Stimulated activated CD8-positive, alpha-beta memory T cell treated with anti-CD3 and anti-CD28 coated beads, Interleukin-12 subunit alpha, Interleukin-12 subunit beta, amount 100 ng/mL, for 4 hours (primary cell): ENCODE results near the gene AP4S1.
"Not testable (repeated sequence)": the region's sequence is repeated elsewhere in the genome, so short reads cannot be mapped to it uniquely, and the experiment has no call there.

ENCODE experiments used
- DNase-seq: peaks from one replicate; pipeline ENCODE4 v3.0.0-alpha.2; 2020; ENCODE audit warnings: low read depth

Gene AP4S1

DNA sequence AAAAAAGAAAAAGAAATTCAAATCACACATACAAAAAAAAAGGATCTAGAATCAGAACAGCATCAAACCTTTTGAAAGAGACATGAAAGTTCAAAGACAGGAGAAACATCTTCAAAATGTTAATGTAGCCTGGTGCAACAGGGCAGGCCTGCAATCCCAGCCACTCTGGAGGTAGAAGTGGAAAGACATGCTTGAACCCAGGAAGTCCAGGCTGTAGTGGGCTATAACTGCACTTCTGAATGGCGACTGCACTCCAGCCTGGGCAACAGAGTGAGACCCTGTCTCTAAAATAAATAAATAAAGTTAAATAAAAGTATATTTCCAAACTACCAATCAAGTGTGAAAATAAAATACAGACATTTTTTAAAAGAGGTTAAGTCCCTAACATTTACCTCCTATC, 18.7 kb upstream of the AP4S1 start:
- DNase-seq = no peak

DNA sequence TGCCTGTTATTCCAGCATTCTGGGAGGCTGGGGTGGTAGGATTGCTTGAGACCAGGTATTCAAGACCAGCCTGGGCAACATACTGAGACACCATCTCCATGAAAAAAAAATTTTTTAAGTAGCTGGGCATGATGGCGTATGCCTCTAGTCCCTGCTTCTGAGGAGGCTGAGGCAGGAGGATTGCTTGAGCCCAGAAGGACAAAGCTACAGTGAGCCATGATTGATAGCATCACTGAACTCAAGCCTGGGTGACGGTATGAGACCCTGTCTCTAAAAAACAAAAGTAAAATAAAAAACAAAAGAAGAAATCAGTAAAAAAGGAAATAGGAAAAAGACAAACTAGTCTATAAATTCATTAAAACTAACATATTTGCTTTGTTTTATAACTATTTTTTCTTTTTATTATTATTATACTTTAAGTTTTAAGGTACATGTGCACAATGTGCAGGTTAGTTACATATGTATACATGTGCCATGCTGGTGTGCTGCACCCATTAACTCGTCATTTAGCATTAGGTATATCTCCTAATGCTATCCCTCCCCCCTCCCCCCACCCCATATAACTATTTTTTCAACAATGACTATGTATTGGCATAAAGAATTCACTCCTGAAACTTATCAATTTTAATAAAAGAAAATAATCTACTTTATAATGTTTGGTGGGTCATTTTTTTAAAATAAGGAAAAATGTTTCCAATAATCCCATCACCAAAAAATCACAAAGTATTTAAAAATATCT, 15.4 kb upstream of the AP4S1 start:
- DNase-seq = no peak

GRCh38 chr14:31010935-31011334, 14.5 kb upstream of the AP4S1 start:
- DNase-seq = no peak

- DNase-seq = no peak
Observed at GRCh38 chr14:31013841-31014240, 11.6 kb upstream of the AP4S1 start.

DNA sequence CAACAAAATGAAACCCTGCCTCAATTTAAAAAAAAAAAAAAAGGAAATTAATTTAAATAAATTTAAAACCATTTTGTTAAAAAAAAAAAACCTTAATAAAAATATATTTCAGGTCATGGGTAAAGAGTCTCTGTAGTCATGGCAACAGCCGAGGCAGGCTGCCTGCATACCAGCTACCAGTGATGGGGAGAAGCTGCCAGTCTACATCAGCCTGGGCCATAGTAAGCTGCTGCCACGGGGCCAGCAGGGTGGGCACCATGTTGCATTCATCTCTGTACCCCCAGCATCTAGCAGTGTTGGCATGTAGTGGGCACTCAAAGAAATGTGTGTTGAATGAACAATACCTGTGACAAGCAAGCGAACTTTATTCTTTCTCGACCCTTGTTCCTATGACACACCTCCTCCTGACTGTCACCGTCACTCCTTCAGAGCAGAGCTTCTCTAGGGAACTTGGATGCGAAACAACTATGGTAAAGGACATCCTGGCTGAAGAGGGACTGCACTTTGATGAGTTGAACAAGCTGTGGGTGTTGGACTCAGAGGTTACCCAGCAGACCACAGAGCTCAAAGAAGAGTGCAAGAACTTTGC, 7.3 kb upstream of the AP4S1 start:
- DNase-seq = no peak

- no peak for DNase-seq
Observed at GRCh38 chr14:31020834-31021575, 4.4 kb upstream of the AP4S1 start.

DNA sequence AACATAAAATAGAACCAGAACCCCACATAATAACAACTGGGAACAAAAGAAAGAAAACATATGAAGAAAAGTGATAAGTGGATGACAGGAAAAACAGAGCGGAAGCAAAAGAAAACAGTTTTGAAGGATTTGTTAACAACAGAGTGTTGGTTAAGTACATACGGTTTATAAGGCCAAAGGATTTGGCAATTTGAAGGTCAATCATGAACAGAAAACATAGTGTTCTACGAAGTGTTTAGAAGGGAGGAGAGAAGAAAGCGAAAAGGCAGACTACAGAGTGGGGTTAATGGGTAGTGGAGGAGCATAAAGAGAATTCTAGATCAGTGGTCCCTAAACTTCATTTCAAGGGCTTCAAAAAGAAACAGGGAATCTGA, 3.9 kb upstream of the AP4S1 start:
- no peak for DNase-seq

GRCh38 chr14:31022386-31022785, 3.1 kb upstream of the AP4S1 start:
- no peak for DNase-seq

DNA sequence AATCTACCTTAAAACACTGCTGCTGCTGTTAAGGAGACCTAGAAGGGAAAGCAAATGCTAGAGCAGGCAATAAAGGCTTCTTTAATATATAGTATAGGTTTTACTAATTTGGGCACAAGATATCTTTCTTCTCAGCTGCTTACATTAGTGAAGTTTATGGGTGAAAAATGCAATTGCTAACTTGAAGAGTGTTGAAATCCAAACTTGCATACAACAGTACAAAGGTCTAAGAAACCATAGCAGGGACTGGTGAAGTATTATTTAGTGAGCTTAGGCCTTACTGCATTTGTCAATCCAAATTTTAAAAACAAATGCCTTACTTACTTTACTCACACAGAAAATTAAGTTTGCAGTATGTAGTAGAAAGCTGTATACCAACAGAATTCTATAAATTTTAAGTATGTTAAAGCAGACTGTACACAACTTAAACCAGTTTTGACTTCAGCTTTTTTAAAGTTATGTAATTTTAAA, 1.4 kb upstream of the AP4S1 start:
- DNase-seq = no peak

DNA sequence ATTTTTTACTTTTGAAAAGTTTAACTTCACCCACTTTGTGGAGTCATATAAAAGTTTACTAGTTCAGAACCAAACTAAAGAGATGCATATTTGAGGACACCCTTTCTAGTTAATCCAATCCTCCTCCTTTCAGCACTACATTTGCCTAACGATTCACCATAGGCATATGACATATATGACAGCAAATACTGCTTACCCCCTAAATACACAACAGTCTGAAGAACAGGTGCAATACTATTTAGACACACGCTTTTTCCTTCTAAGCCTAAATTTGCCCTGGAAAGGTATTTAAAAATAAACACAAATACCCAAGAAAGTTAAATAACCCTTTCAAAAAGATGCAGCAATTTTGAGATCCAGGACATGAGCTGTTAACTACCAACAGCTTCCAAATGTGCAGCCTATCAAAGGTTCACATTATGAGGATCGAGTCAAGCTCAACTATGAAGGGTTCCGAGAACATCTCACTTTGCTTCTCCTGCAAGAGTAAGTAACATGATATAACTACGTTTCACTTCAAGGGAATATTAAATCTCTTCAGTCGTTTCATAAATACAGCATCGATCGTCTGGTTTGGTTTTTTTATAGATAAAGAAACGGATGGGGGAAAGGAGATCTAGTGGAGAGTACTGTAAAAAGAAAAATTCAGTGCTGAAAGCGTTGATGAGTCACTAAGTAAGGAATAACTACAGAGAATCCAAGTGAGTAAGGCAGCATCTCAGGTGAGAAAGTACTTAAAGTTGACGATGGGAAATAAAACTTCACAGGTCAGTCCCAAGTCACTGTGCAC, 677 bp upstream of the AP4S1 start:
- no peak for DNase-seq

- no peak for DNase-seq
Observed at GRCh38 chr14:31026077-31026449, 614 bp downstream of the AP4S1 start, which contains the start of gene STRN3. STRN3 (minus strand) TSS chr14:31026379; CDS start chr14:31026185, 194 bp downstream.

DNA sequence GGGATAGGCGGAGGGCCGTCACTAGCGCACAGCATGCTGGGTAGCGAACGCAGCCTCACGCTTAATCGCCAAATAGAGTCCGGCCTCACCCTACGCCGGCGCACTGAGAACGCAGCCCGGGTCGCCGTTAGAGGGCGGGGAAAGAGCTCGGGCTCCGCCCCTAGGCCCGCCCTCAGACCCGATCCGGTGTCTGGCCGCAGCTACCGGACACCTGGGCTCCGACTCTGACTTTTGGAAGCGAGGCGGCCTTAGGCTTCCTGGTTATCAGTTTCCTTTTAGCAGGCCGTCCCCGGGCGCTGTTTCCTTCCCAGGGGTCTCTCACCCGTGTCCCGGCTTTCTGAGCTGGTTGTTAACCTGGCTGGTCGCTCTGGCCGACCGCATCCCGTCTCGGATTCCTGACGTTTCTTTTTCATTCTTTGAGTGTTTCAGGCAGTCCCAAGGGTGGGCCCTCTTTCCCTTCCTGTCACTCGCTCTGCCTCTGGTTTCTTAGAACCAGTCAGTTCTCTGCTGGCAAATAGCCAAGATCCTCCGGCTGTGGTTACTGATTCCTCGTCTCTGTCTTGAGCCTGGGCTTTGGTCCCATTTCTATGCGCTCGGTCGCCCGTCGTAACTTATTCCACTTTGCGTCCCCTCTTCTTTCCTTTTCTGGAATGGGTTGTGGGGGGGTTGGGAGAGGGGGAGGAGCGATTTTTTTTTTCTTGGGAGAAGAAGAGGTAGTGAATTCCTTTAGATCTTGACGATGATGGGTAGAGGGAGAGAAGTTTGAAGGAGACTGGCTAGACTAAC, 1.2 kb downstream of the AP4S1 start:
- peak; percentile 86 for DNase-seq

- DNase-seq = no peak
Observed at GRCh38 chr14:31027847-31028246, 2.4 kb downstream of the AP4S1 start.

GRCh38 chr14:31029016-31029970, 3.8 kb downstream of the AP4S1 start:
- no peak for DNase-seq

DNA sequence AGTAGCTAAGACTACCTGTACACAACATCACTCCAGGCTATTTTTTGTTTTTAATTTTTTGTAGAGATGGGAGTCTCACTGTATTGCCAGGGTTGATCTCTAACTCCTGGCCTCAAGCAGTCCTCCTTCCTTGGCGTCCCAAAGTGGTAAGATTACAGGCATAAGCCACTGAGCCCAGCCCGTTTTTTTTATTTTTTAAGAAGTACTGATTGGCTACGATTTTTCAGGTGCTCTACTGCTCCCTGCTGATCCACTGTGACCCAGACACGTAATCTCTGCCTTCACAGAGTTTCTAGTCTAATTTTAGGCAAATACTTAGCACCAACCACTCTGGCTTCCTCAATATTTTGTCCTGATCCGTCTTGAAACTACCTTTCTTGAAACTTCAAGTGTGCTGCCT, 5.0 kb downstream of the AP4S1 start:
- DNase-seq = no peak

DNA sequence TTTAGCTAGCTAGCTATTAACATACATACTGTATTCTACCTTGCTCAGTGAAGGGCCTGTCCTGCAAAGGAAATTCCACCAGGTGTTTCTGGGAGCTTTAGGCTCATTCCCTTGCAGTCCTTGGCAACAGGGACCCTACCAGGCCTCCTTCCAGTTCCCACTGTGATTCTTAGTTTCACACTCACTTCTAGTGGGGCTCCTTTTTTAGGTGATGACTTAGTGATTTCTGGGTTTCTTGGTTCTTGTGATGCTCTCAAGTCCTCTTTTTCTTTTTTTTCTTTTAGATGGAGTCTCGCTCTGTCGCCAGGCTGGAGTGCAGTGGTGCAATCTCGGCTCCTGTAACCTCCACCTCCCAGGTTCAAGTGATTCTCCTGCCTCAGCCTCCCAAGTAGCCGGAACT, 11.1 kb downstream of the AP4S1 start:
- no peak for DNase-seq

- no peak for DNase-seq
Observed at GRCh38 chr14:31037709-31038221, 12.3 kb downstream of the AP4S1 start.

- DNase-seq = no peak
Observed at GRCh38 chr14:31038521-31039166, 13.2 kb downstream of the AP4S1 start.

DNA sequence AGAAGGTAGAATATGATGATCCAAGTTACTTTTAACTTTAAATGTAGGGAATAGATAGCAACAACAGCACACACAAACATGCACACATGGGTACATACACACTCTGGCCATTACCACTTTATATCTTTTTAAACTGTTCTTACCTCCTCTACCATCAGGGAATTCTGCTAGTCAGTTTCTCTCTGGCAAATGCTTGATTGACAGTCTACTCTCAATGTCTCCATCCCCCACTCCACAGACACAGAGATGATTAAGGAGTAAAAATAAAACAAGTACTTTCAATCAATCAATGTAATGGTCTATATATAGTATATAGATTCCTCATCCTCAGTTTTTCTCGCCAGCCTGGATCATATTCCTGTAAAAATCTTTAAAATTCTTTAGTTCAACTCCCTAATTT, 16.9 kb downstream of the AP4S1 start:
- DNase-seq = no peak

DNA sequence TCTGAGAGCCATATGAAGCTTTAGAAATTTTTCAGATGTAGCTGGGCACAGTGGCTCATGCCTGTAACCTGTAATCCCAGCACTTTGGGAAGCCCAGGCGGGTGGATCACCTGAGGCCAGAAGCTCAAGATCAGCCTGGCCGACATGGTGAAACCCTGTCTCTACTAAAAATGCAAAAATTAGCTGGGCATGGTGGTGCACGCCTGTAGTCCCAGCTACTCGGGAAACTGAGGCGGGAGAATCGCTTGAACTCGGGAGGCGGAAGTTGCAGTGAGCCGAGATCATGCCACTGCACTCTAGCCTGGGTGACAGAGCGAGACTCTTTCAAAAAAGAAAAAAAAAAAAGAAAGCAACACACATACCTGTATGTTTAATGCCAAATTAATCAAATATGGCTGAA, 17.4 kb downstream of the AP4S1 start:
- not testable (repeated sequence) for DNase-seq
